T-cell (primary cell): Measurements from ENCODE around the gene WDR26. TPM values are rescaled to one million over a fixed set of nuclear protein-coding genes. Genes with fewer than 3 reads are reported as not detected.

Source experiments
- ATAC-seq, 4 experiments: fragments of 200-7000 bp in 3 of 4; fragments of 150-1000 bp in 1 of 4; cut with Tn5 transposase; replicated peaks in 1 of 4; 1 replicate in 3 of 4; 2 replicates in 1 of 4; pipeline ENCODE4 v1.10.0; 2021; ENCODE audit warnings: moderate library complexity in 3 of 4, mild to moderate bottlenecking in 2 of 4, moderate number of reproducible peaks in 1 of 4
- CTCF ChIA-PET, 2 donors: fragments of 300-600 bp; sonication (Branson Sonifier 250); formaldehyde crosslinking; loops; one replicate each; lab custom pipeline; 2022; ENCODE audit warnings: antibody characterized with exemption in 2 of 2; lab: Charles Lee
- POLR2A ChIA-PET, 2 donors: fragments of 300-600 bp; sonication (Branson Sonifier 250); formaldehyde crosslinking; loops; one replicate each; lab custom pipeline; 2022; ENCODE audit warnings: antibody characterized with exemption in 2 of 2; lab: Charles Lee
- DNase-seq, 35 experiments: peaks; one replicate each; pipeline versions ENCODE4 v3.0.0 to v3.0.0-alpha.2; 2013 to 2023
- H3K27ac ChIP-seq: one replicate; pipeline ENCODE4 v1.5.1; 2013; ENCODE audit warnings: low read length
- H3K27me3 ChIP-seq, 2 experiments: replicated peaks in 1 of 2; 1 replicate in 1 of 2; 2 replicates in 1 of 2; pipeline versions ENCODE4 v1.6.1 to v1.7.0; 2013; ENCODE audit warnings: low read length in 1 of 2, mixed read lengths in 1 of 2; ENCODE audit not compliant: control insufficient read depth in 2 of 2, insufficient read depth in 2 of 2; ENCODE audit errors: extremely low read depth in 1 of 2
- H3K36me3 ChIP-seq, 2 donors: 1 replicate in 1 of 2; 2 replicates in 1 of 2; pipeline versions ENCODE4 v1.6.1 to v1.7.0; 2013; ENCODE audit warnings: low read length in 1 of 2; ENCODE audit not compliant: control insufficient read depth in 2 of 2, insufficient read depth in 1 of 2; ENCODE audit errors: extremely low read depth in 1 of 2
- H3K4me1 ChIP-seq, 2 experiments: 1 replicate in 1 of 2; 2 replicates in 1 of 2; pipeline versions ENCODE4 v1.6.1 to v1.7.0; 2013; ENCODE audit warnings: low read length in 2 of 2, mixed read lengths in 1 of 2; ENCODE audit not compliant: insufficient read depth in 2 of 2, control insufficient read depth in 1 of 2; ENCODE audit errors: extremely low read depth in 1 of 2
- H3K4me3 ChIP-seq, 2 donors: 1 replicate in 1 of 2; 2 replicates in 1 of 2; pipeline versions ENCODE4 v1.5.1 to v1.7.0; 2013; ENCODE audit warnings: mild to moderate bottlenecking in 2 of 2, low read length in 1 of 2, moderate library complexity in 1 of 2; ENCODE audit not compliant: control insufficient read depth in 1 of 2; ENCODE audit errors: extremely low read depth in 1 of 2
- H3K9me3 ChIP-seq: 2 replicates; pipeline ENCODE4 v1.7.0; 2013
- H3K27ac Mint-ChIP-seq, 2 donors: one replicate each; pipeline ENCODE4 v1.8.0; 2020 to 2021; ENCODE audit warnings: mild to moderate bottlenecking in 2 of 2, mixed read lengths in 2 of 2
- H3K27me3 Mint-ChIP-seq, 2 donors: one replicate each; pipeline ENCODE4 v1.8.0; 2021 to 2022; ENCODE audit warnings: mixed read lengths in 2 of 2
- H3K36me3 Mint-ChIP-seq: one replicate; pipeline ENCODE4 v1.8.0; 2021; ENCODE audit warnings: mixed read lengths
- H3K4me1 Mint-ChIP-seq, 3 donors: one replicate each; pipeline ENCODE4 v1.8.0; 2020 to 2022; ENCODE audit warnings: mixed read lengths in 3 of 3, mild to moderate bottlenecking in 1 of 3
- H3K4me3 Mint-ChIP-seq, 3 donors: one replicate each; pipeline ENCODE4 v1.8.0; 2020 to 2022; ENCODE audit warnings: mild to moderate bottlenecking in 3 of 3, mixed read lengths in 3 of 3, moderate library complexity in 3 of 3
- H3K9me3 Mint-ChIP-seq, 3 donors: one replicate each; pipeline ENCODE4 v1.8.0; 2020 to 2022; ENCODE audit warnings: mixed read lengths in 3 of 3
- WGBS: methylation state at CpG from one replicate; pipeline ENCODE4 v1.1.5; 2013; ENCODE audit warnings: missing lambda C conversion rate; ENCODE audit not compliant: insufficient coverage; 5-methylcytosine and 5-hydroxymethylcytosine counted together
- total RNA-seq, 35 experiments: library from RNA in 6 of 35; stranded (reverse) in 6 of 35; fragments of 120-200 nt in 1 of 35; gene quantifications; one replicate each; pipeline versions ENCODE4 v1.2.1 to v1.2.4 and lab custom pipeline; 2013 to 2026

The WDR26 gene
- total RNA-seq, 5 donors from 2014 or later (not counting 1 experiment from before 2014, with no cell fraction given): 90.7 to 166 (median 96.3) TPM

DNA sequence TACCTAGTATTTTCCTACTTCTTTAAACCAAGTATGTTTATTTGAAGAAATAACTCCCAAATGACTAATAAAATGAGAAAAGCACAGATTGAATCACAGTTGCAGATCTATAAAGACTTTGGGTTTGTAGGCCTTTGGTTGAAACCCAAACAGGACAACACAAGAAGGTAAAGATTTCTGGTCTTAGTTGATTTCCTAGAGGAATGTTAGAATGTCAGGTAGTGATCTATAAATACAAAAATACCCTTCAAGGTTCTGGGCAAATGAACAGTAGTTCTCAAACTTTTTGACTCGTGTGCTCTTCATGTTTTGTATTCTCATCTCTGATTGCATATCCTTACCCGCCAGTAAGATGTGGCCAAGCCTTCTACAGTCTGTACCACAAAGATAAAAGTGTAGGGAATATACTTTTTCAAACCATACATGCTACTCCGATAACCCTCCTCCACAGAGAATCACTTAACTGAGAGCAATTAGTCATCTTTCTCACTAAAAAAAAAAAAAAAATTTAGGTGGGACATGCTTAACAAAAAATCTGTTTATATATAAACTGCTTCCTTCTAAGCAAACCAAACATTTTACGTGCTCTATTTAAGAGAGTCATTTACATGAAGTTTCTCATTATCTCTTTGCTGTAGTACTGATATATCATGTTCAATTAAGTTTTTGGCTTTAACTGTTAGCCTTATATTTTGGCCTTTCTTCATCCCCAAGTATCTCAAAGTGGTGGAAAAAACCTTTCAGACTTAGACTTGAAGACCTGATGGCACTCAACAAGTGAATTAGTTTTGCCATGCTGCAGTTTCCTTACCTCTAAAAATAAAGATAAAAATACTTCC lies 42.0 kb downstream of the WDR26 start:
- Mint-ChIP-seq H3K27me3 (no peaks in the 10 kb centered on the region), H3K36me3 (peaks cover 63% of the 10 kb centered on the region), H3K4me1 (peaks cover 8 to 35% (median 19%) of the 10 kb centered on the region in 3 donors), H3K9me3 (no peaks in the 10 kb centered on the region), H3K4me3 (no peak overlapping the region), H3K27ac (peak overlapping the region in 1 of 2 donors; percentile 40)
- H3K4me3 ChIP-seq: no peak overlapping the region
- no peak overlapping the region for H3K27ac ChIP-seq
- ATAC-seq (peak in 1 of 4 experiments; percentile 37), DNase-seq (no peak)
- ChIA-PET CTCF (no interaction called here), POLR2A (interaction anchor here in 1 of 2 donors (0.5 kb wide), 1 partner anchor 26 kb away, joined by 5 read pairs; no protein-coding TSS in a partner anchor)
- no CpG with 5 or more reads among the region's 4 CpGs for WGBS
- H3K4me1 ChIP-seq: peaks cover 0 to 7% of the 10 kb centered on the region in 2 experiments
- H3K27me3 ChIP-seq: no peaks in the 10 kb centered on the region
- H3K36me3 ChIP-seq: peaks cover 2 to 77% of the 10 kb centered on the region in 2 donors
- H3K9me3 ChIP-seq: no peaks in the 10 kb centered on the region

DNA sequence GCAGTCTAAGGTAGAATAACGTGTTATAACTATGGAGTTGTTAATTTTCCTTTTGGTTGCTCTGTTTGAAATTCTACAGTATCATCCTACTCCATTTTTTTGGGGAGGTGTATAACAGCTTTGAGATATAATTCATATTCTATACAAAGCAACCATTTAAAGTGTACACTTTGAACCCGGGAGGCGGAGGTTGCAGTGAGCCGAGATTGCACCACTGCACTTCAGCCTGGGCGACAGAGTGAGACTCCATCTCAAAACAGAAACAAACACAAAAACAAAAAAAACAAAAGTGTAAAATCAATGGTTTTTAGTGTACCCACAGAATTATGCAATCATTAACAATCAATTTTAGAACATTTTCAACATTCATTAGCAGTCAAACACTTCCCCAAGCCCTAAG lies 44.1 kb downstream of the WDR26 start:
- H3K9me3 ChIP-seq: no peaks in the 10 kb centered on the region
- ChIA-PET POLR2A (no interaction called here), CTCF (interaction anchor here in 1 of 2 donors (0.6 to 0.7 kb wide), 2 partner anchors 52 to 67 kb away, joined by 4 to 16 read pairs; no protein-coding TSS in a partner anchor)
- no peak for DNase-seq
- peaks cover 2 to 57% of the 10 kb centered on the region in 2 donors for H3K36me3 ChIP-seq
- Mint-ChIP-seq H3K27me3 (no peaks in the 10 kb centered on the region), H3K4me3 (no peak overlapping the region), H3K4me1 (peaks cover 27 to 48% (median 38%) of the 10 kb centered on the region in 3 donors), H3K27ac (no peak overlapping the region), H3K9me3 (no peaks in the 10 kb centered on the region), H3K36me3 (peaks cover 57% of the 10 kb centered on the region)
- no peak overlapping the region for H3K4me3 ChIP-seq
- no peak overlapping the region for H3K27ac ChIP-seq
- peaks cover 0 to 21% of the 10 kb centered on the region in 2 experiments for H3K4me1 ChIP-seq
- no CpG with 5 or more reads among the region's 5 CpGs for WGBS
- ATAC-seq: no peak
- no peaks in the 10 kb centered on the region for H3K27me3 ChIP-seq

- H3K27ac Mint-ChIP-seq: peak overlapping the region; percentile 83 to 86
- H3K4me3 ChIP-seq: no peak overlapping the region
- H3K36me3 Mint-ChIP-seq: peaks cover 45% of the 10 kb centered on the region
- ChIA-PET POLR2A (interaction anchor here (0.6 to 1.6 kb wide), 5 partner anchors 16 to 1474 kb away, joined by 3 to 8 read pairs (median 4); no protein-coding TSS in a partner anchor), CTCF (interaction anchor here in 1 of 2 donors (1.1 to 1.5 kb wide), 2 partner anchors 10 to 23 kb away, joined by 3 to 7 read pairs; no protein-coding TSS in a partner anchor)
- H3K9me3 ChIP-seq: no peaks in the 10 kb centered on the region
- H3K27me3 ChIP-seq: no peaks in the 10 kb centered on the region
- no CpG with 5 or more reads among the region's 2 CpGs for WGBS
- H3K36me3 ChIP-seq: peaks cover 2 to 41% of the 10 kb centered on the region in 2 donors
- peaks cover 36 to 56% (median 41%) of the 10 kb centered on the region in 3 donors for H3K4me1 Mint-ChIP-seq
- no peaks in the 10 kb centered on the region for H3K9me3 Mint-ChIP-seq
- DNase-seq (no peak), ATAC-seq (no peak)
- H3K4me1 ChIP-seq: peaks cover 2 to 27% of the 10 kb centered on the region in 2 experiments
- no peak overlapping the region for H3K4me3 Mint-ChIP-seq
- H3K27ac ChIP-seq: peak overlapping the region; percentile 59
- H3K27me3 Mint-ChIP-seq: no peaks in the 10 kb centered on the region
These were observed 46.7 kb downstream of the WDR26 start for GRCh38 chr1:224387943-224388342.

- H3K4me3 Mint-ChIP-seq: peak overlapping the region in 1 of 3 donors; percentile 17
- 20% methylated on average over 1 of the region's 6 CpGs for WGBS
- ChIA-PET POLR2A (interaction anchor here (0.5 to 1.6 kb wide), 8 partner anchors 17 to 1474 kb away, joined by 3 to 8 read pairs (median 4); partner anchors contain the start of gene WDR26 (in 1 of the 2)), CTCF (interaction anchor here in 1 of 2 donors (0.6 to 1.5 kb wide), 3 partner anchors 10 to 70 kb away, joined by 3 to 7 read pairs (median 3); no protein-coding TSS in a partner anchor)
- peaks cover 40% of the 10 kb centered on the region for H3K36me3 Mint-ChIP-seq
- no peaks in the 10 kb centered on the region for H3K27me3 Mint-ChIP-seq
- ATAC-seq (peak; percentile 82 to 85 (median 83)), DNase-seq (peak in 5 of 35 experiments; percentile 3 to 37 (median 13))
- Histone ChIP-seq H3K27me3 (no peaks in the 10 kb centered on the region), H3K36me3 (peaks cover 2 to 36% of the 10 kb centered on the region in 2 donors), H3K27ac (peak overlapping the region; percentile 59), H3K9me3 (no peaks in the 10 kb centered on the region), H3K4me3 (no peak overlapping the region), H3K4me1 (peaks cover 3 to 33% of the 10 kb centered on the region in 2 experiments)
- peak overlapping the region; percentile 83 to 86 for H3K27ac Mint-ChIP-seq
- no peaks in the 10 kb centered on the region for H3K9me3 Mint-ChIP-seq
- peaks cover 42 to 56% (median 43%) of the 10 kb centered on the region in 3 donors for H3K4me1 Mint-ChIP-seq
These were observed 47.2 kb downstream of the WDR26 start for GRCh38 chr1:224387302-224387912.

- no peaks in the 10 kb centered on the region for H3K9me3 Mint-ChIP-seq
- ATAC-seq (no peak), DNase-seq (no peak)
- Histone ChIP-seq H3K27me3 (no peaks in the 10 kb centered on the region), H3K4me1 (peaks cover 39 to 64% of the 10 kb centered on the region in 2 experiments), H3K27ac (peak overlapping the region; percentile 33), H3K4me3 (no peak overlapping the region), H3K36me3 (peaks cover 0 to 3% of the 10 kb centered on the region in 2 donors), H3K9me3 (no peaks in the 10 kb centered on the region)
- H3K4me1 Mint-ChIP-seq: peaks cover 76 to 82% (median 80%) of the 10 kb centered on the region in 3 donors
- H3K36me3 Mint-ChIP-seq: peaks cover 24% of the 10 kb centered on the region
- POLR2A ChIA-PET: interaction anchor here in 1 of 2 donors (0.6 kb wide), 1 partner anchor 198 kb away, joined by 3 read pairs; no protein-coding TSS in a partner anchor
- CTCF ChIA-PET: interaction anchor here in 1 of 2 donors (0.6 kb wide), 1 partner anchor 1763 kb away, joined by 3 read pairs; no protein-coding TSS in a partner anchor
- H3K27ac Mint-ChIP-seq: peak overlapping the region; percentile 30 to 64
- H3K4me3 Mint-ChIP-seq: no peak overlapping the region
- no CpG with 5 or more reads among the region's 3 CpGs for WGBS
- no peaks in the 10 kb centered on the region for H3K27me3 Mint-ChIP-seq
These were observed 51.4 kb downstream of the WDR26 start for GRCh38 chr1:224383218-224383617.
